ENCODE measurements around the gene ITPR1. TPM values are rescaled to one million over a fixed set of nuclear protein-coding genes. Genes with fewer than 3 reads are reported as not detected.
A peak's percentile ranks its signal among the peaks of the same experiment; 100 is the strongest.

The ITPR1 gene
- total RNA-seq, 1 experiment from 2014 or later, result 11.3 TPM

DNA sequence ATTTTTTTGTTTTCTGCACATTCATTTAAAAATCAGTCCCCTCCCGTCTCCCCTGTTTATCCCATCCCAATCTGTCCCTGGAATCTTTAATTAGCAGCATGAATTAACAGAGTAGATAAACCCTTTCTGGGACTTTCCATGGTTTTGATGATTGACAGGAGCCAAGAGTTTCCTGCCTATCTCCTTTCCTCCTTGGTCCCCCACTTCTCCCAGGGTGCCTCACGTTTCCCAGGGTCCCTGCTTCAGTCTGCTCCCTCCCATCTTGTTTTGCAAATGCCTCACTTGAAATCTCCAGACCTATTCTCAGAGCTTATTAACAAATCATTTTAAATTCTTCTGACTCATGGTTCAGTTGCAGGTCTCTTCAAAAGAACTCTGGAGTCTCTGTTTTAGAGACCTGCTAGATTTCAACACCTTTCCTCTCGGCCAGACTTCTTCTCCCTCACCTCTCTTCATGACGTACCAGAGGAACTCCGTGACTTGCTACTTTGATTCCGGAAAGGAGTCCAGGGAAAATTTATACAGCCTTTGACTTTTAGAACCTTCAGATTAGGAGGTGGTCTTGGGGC lies 238.5 kb downstream of the ITPR1 start:
- no peaks in the 10 kb centered on the region for H3K9me3 ChIP-seq (ENCODE audit: insufficient read depth, low read depth)
- CTCF ChIA-PET, result no interaction called here
- intact Hi-C loops (cut with micrococcal nuclease; ENCODE audit: unreplicated experiment), result no loop called here
- H3K27me3 ChIP-seq (ENCODE audit: insufficient read depth, low read depth), result no peaks in the 10 kb centered on the region
- H3K27ac ChIP-seq, result no peak overlapping the region
- H3K9me2 ChIP-seq (ENCODE audit: insufficient read depth), result no peaks in the 10 kb centered on the region
- DNase-seq, result no peak
- H3K79me2 ChIP-seq (ENCODE audit: low read depth), result no peaks in the 10 kb centered on the region
- no peak overlapping the region for H3K4me3 ChIP-seq
- H3K36me3 ChIP-seq (ENCODE audit: low read depth), result no peaks in the 10 kb centered on the region
- H4K20me1 ChIP-seq (ENCODE audit: insufficient read depth), result no peaks in the 10 kb centered on the region
- no peak overlapping the region for H2AFZ ChIP-seq
- no TSS peak for BruUV-seq (replicated peaks)
- no peak for TF ChIP-seq CTCF (conservative IDR thresholded peaks at IDR 0.05)
- no peak for TF ChIP-seq EZH2 (IDR thresholded peaks at IDR 0.05; ENCODE audit: low read depth)
- peaks cover 23% of the 10 kb centered on the region for H3K4me1 ChIP-seq (replicated peaks; ENCODE audit: insufficient read depth)
- POLR2A ChIA-PET (ENCODE audit: unreplicated experiment), result no interaction called here
- no peak overlapping the region for H3K4me2 ChIP-seq
- peaks cover 6% of the 10 kb centered on the region for H3F3A ChIP-seq (ENCODE audit: insufficient read depth, low read depth)

GRCh38 chr3:4732925-4733324 lies 239.8 kb downstream of the ITPR1 start:
- no peaks in the 10 kb centered on the region for H3K36me3 ChIP-seq (ENCODE audit: low read depth)
- intact Hi-C loops (cut with micrococcal nuclease; ENCODE audit: unreplicated experiment), result no loop called here
- H3F3A ChIP-seq (ENCODE audit: insufficient read depth, low read depth), result peaks cover 14% of the 10 kb centered on the region
- no peak for DNase-seq
- no peak overlapping the region for H2AFZ ChIP-seq
- BruUV-seq (replicated peaks), result no TSS peak
- no peak overlapping the region for H3K27ac ChIP-seq
- H3K9me2 ChIP-seq (ENCODE audit: insufficient read depth), result no peaks in the 10 kb centered on the region
- CTCF ChIA-PET, result no interaction called here
- peaks cover 36% of the 10 kb centered on the region for H3K4me1 ChIP-seq (replicated peaks; ENCODE audit: insufficient read depth)
- H3K27me3 ChIP-seq (ENCODE audit: insufficient read depth, low read depth), result no peaks in the 10 kb centered on the region
- H3K9me3 ChIP-seq (ENCODE audit: insufficient read depth, low read depth), result no peaks in the 10 kb centered on the region
- no peaks in the 10 kb centered on the region for H3K79me2 ChIP-seq (ENCODE audit: low read depth)
- no peak overlapping the region for H3K4me2 ChIP-seq
- no peak overlapping the region for H3K4me3 ChIP-seq
- no peak for TF ChIP-seq CTCF (conservative IDR thresholded peaks at IDR 0.05)
- TF ChIP-seq EZH2 (IDR thresholded peaks at IDR 0.05; ENCODE audit: low read depth), result no peak
- H4K20me1 ChIP-seq (ENCODE audit: insufficient read depth), result no peaks in the 10 kb centered on the region
- POLR2A ChIA-PET (ENCODE audit: unreplicated experiment), result interaction anchor here (0.8 kb wide), 1 partner anchor 215 kb away, joined by 7 read pairs; no protein-coding TSS in a partner anchor

- Histone ChIP-seq H3K79me2 (ENCODE audit: low read depth) (no peaks in the 10 kb centered on the region), H2AFZ (no peak overlapping the region), H3K4me3 (no peak overlapping the region), H3K36me3 (ENCODE audit: low read depth) (no peaks in the 10 kb centered on the region), H4K20me1 (ENCODE audit: insufficient read depth) (no peaks in the 10 kb centered on the region), H3K27me3 (ENCODE audit: insufficient read depth, low read depth) (no peaks in the 10 kb centered on the region), H3K4me2 (no peak overlapping the region), H3K27ac (0 out of 2 replicates have a peak overlapping the region, but pooled peaks have one; percentile 12), H3K9me2 (ENCODE audit: insufficient read depth) (no peaks in the 10 kb centered on the region), H3K4me1 (replicated peaks; ENCODE audit: insufficient read depth) (peaks cover 37% of the 10 kb centered on the region), H3K9me3 (ENCODE audit: insufficient read depth, low read depth) (no peaks in the 10 kb centered on the region), H3F3A (ENCODE audit: insufficient read depth, low read depth) (peaks cover 14% of the 10 kb centered on the region)
- intact Hi-C loops (cut with micrococcal nuclease; ENCODE audit: unreplicated experiment), result no loop called here
- BruUV-seq (replicated peaks), result no TSS peak
- ChIA-PET POLR2A (ENCODE audit: unreplicated experiment) (no interaction called here), CTCF (no interaction called here)
- DNase-seq, result no peak
- no peak for TF ChIP-seq EZH2 (IDR thresholded peaks at IDR 0.05; ENCODE audit: low read depth)
- TF ChIP-seq CTCF (conservative IDR thresholded peaks at IDR 0.05), result no peak
Measured at GRCh38 chr3:4734454-4734853, 241.3 kb downstream of the ITPR1 start.

All from PC-9 (cell line).